Fibroblast of the aortic adventitia (primary cell): ENCODE results near the gene CCDC87. TPM values are rescaled to one million over a fixed set of nuclear protein-coding genes. Genes with fewer than 3 reads are reported as not detected.

Experiments
- DNase-seq: peaks from one replicate; pipeline ENCODE4 v3.0.0-alpha.2; 2010; ENCODE audit warnings: low read depth
- H3K4me3 ChIP-seq: 2 replicates; pipeline ENCODE4 v1.5.1; 2011; ENCODE audit warnings: low read depth, mild to moderate bottlenecking, control low read depth, low read length, moderate library complexity
- total RNA-seq: library from RNA; depleted of rRNA; stranded (reverse); fragments of >200 nt; gene quantifications from 2 replicates; pipeline ENCODE4 v1.2.3, GENCODE V29; 2012; ENCODE audit warnings: low replicate concordance
- TF ChIP-seq, protein P1 (sequence below): IDR thresholded peaks from 2 replicates; pipeline ENCODE4 v1.5.1; 2011; ENCODE audit warnings: mild to moderate bottlenecking, low read length, control low read depth, inconsistent platforms; ENCODE audit not compliant: insufficient read depth

CCDC87 gene
- total RNA-seq, 1 donor, result 0.45 TPM

DNA sequence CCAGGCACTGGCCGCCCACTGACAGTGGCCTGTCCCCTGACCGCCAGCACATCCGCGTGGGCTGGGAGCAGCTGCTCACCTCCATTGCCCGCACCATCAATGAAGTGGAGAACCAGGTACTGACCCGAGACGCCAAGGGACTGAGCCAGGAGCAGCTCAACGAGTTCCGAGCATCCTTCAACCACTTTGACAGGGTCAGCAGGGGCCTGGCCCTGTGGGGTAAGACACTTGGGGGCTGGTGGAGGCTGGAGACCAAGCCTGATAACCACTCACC is 31.0 kb downstream of the CCDC87 start:
- no peak for DNase-seq
- H3K4me3 ChIP-seq, result no peak overlapping the region
- TF ChIP-seq, protein P1, sequence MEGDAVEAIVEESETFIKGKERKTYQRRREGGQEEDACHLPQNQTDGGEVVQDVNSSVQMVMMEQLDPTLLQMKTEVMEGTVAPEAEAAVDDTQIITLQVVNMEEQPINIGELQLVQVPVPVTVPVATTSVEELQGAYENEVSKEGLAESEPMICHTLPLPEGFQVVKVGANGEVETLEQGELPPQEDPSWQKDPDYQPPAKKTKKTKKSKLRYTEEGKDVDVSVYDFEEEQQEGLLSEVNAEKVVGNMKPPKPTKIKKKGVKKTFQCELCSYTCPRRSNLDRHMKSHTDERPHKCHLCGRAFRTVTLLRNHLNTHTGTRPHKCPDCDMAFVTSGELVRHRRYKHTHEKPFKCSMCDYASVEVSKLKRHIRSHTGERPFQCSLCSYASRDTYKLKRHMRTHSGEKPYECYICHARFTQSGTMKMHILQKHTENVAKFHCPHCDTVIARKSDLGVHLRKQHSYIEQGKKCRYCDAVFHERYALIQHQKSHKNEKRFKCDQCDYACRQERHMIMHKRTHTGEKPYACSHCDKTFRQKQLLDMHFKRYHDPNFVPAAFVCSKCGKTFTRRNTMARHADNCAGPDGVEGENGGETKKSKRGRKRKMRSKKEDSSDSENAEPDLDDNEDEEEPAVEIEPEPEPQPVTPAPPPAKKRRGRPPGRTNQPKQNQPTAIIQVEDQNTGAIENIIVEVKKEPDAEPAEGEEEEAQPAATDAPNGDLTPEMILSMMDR, result no peak

DNA sequence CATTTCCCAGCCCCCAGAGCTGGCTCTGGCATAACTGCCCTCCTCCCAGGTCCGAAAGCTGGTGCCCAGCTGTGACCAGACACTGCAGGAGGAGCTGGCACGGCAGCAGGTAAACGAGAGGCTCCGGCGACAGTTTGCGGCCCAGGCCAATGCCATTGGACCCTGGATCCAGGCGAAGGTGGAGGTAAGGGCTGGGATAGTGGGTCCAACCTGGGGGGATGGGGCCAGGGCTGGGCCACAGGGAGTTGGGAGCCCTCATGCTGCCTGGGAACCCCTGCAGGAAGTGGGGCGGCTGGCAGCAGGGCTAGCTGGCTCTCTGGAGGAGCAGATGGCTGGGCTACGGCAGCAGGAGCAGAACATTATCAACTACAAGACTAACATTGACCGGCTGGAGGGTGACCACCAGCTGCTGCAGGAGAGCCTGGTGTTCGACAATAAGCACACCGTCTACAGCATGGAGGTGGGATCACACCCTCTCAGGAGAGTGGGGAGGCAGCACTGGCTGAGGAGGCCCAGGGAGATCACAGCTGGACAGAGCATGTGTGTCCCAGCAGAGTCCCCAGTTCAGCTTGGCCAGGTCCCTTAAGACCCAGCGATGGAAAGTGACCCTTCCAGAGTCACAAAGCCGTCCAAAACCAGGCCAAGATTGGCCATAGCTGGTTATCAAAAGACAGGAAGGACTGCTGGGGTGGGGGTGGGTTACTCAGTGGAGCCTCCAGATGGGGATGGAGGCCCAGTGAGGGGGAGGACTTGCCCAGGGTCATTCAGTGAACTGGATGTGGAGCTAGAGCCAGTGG is 31.5 kb downstream of the CCDC87 start:
- TF ChIP-seq, protein P1, result no peak
- DNase-seq, result no peak
- no peak overlapping the region for H3K4me3 ChIP-seq

DNA sequence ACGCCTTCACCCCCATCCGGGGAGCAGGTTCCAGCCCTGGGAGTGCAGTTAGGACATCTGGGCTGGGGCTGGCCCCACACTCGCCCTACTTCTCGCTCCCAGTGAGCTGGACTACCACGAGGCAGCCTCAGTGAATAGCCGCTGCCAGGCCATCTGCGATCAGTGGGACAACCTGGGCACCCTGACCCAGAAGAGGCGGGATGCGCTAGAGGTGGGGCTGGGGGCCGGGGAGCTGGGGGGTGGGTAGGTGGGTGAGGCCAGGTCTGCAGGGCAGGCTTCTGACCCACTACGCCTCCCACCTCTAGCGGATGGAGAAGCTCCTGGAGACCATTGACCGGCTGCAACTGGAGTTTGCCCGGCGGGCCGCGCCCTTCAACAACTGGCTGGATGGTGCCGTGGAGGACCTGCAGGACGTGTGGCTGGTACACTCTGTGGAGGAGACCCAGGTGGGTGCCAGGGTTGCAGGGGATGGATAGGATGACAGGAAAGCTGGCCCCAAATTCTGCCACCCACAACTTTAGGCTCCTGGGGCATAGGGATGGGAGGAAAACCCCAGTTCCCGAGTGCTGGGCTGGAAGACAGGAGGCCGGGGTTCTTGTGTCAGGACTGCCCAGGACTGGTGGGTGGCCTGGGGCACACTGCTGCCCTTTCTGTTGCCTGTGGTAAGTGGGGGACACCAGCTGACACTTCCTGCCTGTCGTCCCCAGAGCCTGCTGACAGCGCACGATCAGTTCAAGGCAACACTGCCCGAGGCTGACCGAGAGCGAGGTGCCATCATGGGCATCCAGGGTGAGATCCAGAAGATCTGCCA is 32.8 kb downstream of the CCDC87 start:
- TF ChIP-seq, protein P1, result no peak
- no peak for DNase-seq
- no peak overlapping the region for H3K4me3 ChIP-seq

DNA sequence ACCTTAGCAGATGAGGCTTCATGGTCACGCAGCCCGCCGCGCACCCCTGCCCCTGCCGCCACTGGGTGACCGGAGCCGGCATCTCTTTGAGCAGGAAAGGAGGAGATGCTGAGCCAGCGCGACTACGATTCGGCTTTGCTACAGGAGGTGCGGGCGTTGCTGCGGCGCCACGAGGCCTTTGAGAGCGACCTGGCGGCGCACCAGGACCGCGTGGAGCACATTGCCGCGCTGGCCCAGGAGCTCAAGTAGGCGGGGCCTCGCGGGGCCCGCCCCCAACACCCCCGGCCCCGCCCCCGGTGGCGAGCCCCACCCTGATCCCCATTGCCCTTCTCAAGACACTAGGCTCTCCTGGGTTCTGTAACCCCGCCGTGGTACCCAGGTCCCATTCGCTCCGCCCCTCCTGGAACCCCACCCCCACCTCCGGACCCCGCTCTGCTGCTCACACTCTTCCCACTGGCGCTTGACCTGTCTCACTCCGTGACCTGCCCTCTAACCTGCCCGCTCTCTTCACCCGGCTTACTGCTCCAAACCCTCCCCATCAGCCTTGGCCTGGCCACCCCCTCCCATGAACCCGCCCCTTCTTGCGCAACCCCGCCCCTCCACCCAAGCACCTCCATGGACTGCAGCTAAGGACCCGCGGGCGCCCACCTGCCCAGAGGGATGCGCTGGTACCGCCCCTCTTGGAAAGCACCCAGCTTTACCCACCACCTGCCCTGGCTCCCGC is 33.6 kb downstream of the CCDC87 start:
- peak; percentile 14 for DNase-seq
- no peak overlapping the region for H3K4me3 ChIP-seq
- TF ChIP-seq, protein P1, result no peak

- no peak overlapping the region for H3K4me3 ChIP-seq
- no peak for DNase-seq
- TF ChIP-seq, protein P1, result no peak
Measured at GRCh38 chr11:66557733-66558326, 35.0 kb downstream of the CCDC87 start.

DNA sequence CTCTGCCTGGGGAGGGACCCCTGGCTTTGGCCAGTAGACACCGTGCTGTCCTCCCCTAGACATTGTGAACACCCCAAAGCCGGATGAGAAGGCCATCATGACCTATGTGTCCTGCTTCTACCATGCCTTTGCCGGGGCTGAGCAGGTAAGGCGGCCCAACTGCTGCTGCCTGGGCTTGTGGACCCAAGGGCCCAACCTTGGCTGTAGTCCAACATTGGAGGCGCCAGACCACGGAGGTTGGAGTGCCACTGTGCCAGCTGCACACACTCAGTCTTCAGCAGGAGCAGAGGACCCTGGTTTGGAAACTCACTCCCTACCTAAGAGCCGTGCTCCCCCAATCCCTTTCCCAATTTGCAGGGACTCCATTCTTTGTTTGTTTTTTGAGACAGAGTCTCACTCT is 36.8 kb downstream of the CCDC87 start:
- no peak for DNase-seq
- H3K4me3 ChIP-seq, result no peak overlapping the region
- TF ChIP-seq, protein P1, result no peak
